Measurements from ENCODE around the gene NUP93.

DNA sequence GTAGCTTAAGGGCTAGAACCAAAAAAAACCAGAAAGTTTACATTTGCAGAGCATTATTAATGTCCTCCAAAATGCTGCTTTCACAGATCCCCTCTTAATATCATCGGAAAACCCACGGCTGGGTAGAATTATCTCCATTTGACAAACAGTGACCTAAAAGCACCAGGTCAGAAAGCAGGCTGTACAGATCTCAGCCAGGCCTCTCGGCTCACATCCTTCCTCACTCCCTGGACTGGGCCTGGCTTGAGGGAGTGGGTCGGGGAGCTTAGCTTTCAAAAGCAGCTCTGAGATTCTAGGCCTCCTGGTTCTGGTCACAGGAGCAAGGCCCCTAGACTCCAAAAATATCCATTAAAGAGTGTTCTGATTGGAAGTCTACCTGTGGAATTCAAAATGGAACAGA is 126.0 kb downstream of the NUP93 start:
- TF ChIP-seq POLR2AphosphoS5 (IDR thresholded peaks at IDR 0.05; ENCODE audit: borderline replicate concordance, low read depth, low read length) (no peak), EZH2 (IDR thresholded peaks at IDR 0.05) (no peak), FOXP2 (optimal IDR thresholded peaks at IDR 0.05; ENCODE audit: control extremely low read depth, extremely low read length, insufficient read depth) (no peak)
